ENCODE results near the gene HSD17B14.
"Not testable (repeated sequence)": the region's sequence is repeated elsewhere in the genome, so short reads cannot be mapped to it uniquely, and the experiment has no call there.

Gene HSD17B14

GRCh38 chr19:48796298-48797083 is 39.8 kb downstream of the HSD17B14 start:
- no peak for DNase-seq

DNA sequence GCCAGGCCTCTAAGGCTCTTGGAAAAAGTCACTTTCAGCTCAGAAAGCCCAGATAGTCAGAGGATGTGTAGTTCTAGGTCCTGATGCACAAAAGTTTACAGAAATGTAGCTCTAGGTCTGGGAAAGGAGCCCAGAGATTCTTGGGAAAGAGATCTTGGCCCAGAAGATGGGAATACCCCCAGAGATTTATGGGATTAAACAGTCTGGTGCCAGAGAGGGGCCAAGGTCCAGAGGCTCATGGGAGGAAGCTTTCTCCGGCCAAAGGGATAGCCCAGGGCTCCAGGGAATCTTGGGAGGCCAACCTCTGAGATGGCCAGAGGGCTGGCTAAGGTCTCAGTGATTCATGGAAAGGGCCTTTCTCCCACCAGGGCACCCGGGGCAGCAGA is 40.6 kb downstream of the HSD17B14 start:
- DNase-seq: no peak

- DNase-seq: peak; percentile 85
These were observed 41.1 kb downstream of the HSD17B14 start for GRCh38 chr19:48795055-48795684.

GRCh38 chr19:48794291-48794690 is 42.0 kb downstream of the HSD17B14 start:
- DNase-seq: no peak

GRCh38 chr19:48793271-48793670 is 43.0 kb downstream of the HSD17B14 start:
- no peak for DNase-seq

DNA sequence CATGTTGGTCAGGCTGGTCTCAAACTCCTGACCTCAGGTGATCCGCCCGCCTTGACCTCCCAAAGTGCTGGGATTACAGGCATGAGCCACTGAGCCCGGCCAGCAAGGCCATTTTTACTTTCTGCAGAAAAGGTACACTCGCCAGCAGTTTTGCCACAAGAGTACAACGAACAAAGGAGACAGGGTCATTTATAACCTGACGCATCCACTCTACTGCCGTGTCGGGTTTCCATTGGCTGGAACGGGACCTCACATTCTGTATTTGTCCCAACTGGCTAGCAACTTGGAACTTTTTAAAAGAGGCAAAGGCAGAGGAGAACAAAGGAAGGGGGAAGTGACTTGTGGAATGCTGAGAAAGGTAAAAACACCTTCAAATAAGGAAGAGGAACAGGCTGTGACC is 49.0 kb downstream of the HSD17B14 start:
- DNase-seq: not testable (repeated sequence)

DNA sequence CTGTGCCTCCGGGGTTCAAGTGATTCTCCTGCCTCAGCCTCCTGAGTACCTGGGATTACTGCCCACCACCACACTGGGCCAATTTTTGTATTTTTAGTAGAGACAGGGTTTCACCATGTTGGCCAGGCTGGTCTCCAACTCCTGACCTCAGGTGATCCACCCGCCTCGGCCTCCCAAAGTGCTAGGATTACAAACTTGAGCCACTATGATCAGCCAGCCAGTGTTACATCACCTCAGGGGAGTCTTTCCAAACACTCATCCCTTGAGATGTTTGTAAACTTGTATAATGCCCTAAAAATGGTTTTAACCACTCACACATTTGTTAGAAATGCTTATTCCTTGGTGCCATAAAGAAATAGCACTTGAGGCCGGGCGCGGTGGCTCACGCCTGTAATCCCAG is 49.9 kb downstream of the HSD17B14 start:
- DNase-seq: not testable (repeated sequence)

- no peak for DNase-seq
These were observed 51.8 kb downstream of the HSD17B14 start for GRCh38 chr19:48784527-48784926.

DNA sequence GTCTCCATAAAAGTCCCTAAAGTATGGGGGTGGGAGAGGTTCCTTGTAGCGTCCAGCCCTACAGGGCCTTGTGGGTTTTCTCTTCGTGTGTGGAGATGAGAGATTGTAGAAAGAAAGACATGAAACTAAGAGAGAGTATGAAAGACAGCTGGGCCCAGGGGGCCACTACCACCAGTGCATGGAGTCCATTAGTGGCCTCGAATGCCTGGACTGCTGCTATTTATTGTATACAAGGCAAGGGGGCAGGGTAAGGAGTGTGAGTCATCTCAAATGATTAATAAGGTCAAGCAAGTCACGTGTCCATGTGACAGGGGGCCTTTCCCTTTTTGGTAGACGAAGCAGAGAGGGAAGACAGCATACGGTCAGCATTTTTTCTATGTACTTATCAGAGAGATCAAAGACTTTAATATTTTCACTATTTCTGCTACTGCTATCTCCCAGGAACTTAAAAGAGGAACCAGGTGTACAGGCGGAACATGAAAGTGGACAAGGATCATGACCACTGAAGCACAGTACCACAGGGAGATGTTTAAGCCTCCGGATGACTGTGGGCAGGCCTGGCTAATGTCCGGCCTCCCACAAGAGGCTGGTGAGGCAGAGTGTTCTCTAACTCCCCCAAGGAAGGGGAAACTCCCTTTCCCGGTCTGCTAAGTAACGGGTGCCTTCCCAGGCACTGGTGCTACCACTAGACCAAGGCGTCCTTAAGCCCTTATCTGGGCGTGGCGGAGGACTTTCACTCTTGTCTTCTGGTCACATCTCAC is 55.5 kb downstream of the HSD17B14 start:
- no peak for DNase-seq

- no peak for DNase-seq
These were observed 56.7 kb downstream of the HSD17B14 start for GRCh38 chr19:48779636-48780035.

DNA sequence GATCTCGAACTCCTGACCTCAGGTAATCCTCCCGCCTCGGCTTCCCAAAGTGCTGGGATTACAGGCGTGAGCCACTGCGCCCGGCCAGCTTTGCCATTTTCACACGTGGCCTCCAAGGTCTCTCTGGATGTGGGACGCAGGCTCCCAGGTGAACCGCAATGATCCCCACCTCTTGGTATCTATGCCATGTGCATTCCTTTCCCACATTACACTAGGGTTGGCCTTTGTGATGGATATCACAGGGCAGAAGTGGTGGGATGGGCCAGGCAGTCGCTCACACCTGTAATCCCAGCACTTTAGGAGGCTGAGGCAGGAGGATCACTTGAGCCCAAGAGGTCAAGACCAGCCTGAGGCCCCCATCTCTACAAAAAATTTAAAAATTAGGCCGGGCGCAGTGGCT is 58.6 kb downstream of the HSD17B14 start:
- DNase-seq: no peak

DNA sequence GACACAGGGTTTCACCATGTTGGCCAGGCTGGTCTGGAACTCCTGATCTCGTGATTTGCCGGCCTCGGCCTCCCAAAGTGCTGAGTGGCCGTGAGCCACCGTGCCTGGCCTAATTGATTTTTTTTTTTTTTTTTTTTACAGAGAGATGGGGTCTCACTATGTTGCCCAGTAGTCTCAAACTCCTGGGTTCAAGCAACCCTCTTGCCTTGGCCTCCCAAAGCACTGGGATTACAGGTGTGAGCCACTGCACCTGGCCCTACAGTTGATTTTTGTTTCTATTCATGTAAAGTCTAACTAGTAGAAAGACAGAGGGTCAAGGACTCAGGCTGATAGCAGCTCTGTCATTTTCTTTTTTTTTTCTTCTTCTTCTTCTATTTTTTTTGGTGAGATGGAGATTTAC is 59.2 kb downstream of the HSD17B14 start:
- no peak for DNase-seq

GRCh38 chr19:48772503-48772953 is 63.8 kb downstream of the HSD17B14 start:
- DNase-seq: no peak

GRCh38 chr19:48770734-48771472 is 65.4 kb downstream of the HSD17B14 start:
- DNase-seq: no peak

GRCh38 chr19:48770266-48770665 is 66.0 kb downstream of the HSD17B14 start:
- DNase-seq: no peak

- DNase-seq: no peak
These were observed 67.1 kb downstream of the HSD17B14 start for GRCh38 chr19:48768994-48769713.

- not testable (repeated sequence) for DNase-seq
These were observed 68.0 kb downstream of the HSD17B14 start for GRCh38 chr19:48768171-48768753.

DNA sequence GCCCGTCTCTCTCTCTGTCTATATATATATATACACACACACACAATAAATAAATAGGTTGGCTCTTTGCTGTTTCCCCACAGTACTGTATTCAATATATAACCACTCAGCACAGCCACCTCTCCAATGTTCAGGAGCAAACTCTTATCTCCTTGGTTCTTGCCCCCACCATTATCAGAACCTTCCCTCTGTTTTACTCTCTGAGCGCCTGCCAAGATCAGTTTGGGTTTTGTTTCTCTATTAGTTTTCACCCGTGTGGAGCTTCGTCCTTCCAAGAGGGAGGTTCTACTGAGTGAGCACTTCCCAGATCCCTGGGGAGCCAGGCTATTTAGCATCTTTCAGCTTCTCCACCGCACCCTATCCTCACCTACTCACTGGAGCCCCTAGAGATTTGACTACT is 70.5 kb downstream of the HSD17B14 start:
- DNase-seq: not testable (repeated sequence)
